GM18868 (cell line): ENCODE measurements around the gene PRELP.
"Not testable (repeated sequence)": the region's sequence is repeated elsewhere in the genome, so short reads cannot be mapped to it uniquely, and the experiment has no call there.

ENCODE experiments used
- ATAC-seq: cut with Tn5 transposase; IDR thresholded peaks from one replicate; pipeline ENCODE4 v1.9.1; 2021; ENCODE audit warnings: mild to moderate bottlenecking, moderate library complexity; ENCODE audit not compliant: unreplicated experiment

The PRELP gene

GRCh38 chr1:203475012-203475981 is at the start of gene PRELP:
PRELP (plus strand) TSS chr1:203475806; CDS start chr1:203483185, 7,379 bp downstream.
- no peak for ATAC-seq

- no peak for ATAC-seq
These were observed 49.2 kb upstream of the PRELP start for GRCh38 chr1:203426366-203426765.

GRCh38 chr1:203426870-203427269 is 48.7 kb upstream of the PRELP start:
- no peak for ATAC-seq

GRCh38 chr1:203427451-203427850 is 48.2 kb upstream of the PRELP start:
- ATAC-seq = no peak

GRCh38 chr1:203428981-203429599 is 46.5 kb upstream of the PRELP start:
- no peak for ATAC-seq

GRCh38 chr1:203435615-203436014 is 40.0 kb upstream of the PRELP start:
- no peak for ATAC-seq

GRCh38 chr1:203437696-203438315 is 37.8 kb upstream of the PRELP start:
- ATAC-seq = no peak

- no peak for ATAC-seq
These were observed 36.4 kb upstream of the PRELP start for GRCh38 chr1:203439131-203439730.

GRCh38 chr1:203440771-203441170 is 34.8 kb upstream of the PRELP start:
- no peak for ATAC-seq

GRCh38 chr1:203441766-203442165 is 33.8 kb upstream of the PRELP start:
- ATAC-seq = no peak

- ATAC-seq = no peak
These were observed 32.8 kb upstream of the PRELP start for GRCh38 chr1:203442821-203443220.

- ATAC-seq = no peak
These were observed 32.3 kb upstream of the PRELP start for GRCh38 chr1:203443296-203443695.

GRCh38 chr1:203444171-203444576 is 31.4 kb upstream of the PRELP start:
- no peak for ATAC-seq

GRCh38 chr1:203447151-203447550 is 28.5 kb upstream of the PRELP start:
- ATAC-seq = no peak

- ATAC-seq = not testable (repeated sequence)
These were observed 28.0 kb upstream of the PRELP start for GRCh38 chr1:203447598-203447997.

- no peak for ATAC-seq
These were observed 27.0 kb upstream of the PRELP start for GRCh38 chr1:203448521-203449061.

GRCh38 chr1:203450001-203450400 is 25.6 kb upstream of the PRELP start:
- ATAC-seq = no peak

- ATAC-seq = no peak
These were observed 25.0 kb upstream of the PRELP start for GRCh38 chr1:203450479-203451149.

GRCh38 chr1:203451836-203452784 is 23.5 kb upstream of the PRELP start:
- ATAC-seq = no peak
